HG02938 (cell line): ENCODE data around the gene BMPR1A.
"Not testable (repeated sequence)": the region's sequence is repeated elsewhere in the genome, so short reads cannot be mapped to it uniquely, and the experiment has no call there.

Experiments used
- ATAC-seq: cut with Tn5 transposase; IDR thresholded peaks from one replicate; pipeline ENCODE4 v1.9.1; 2021; ENCODE audit warnings: mild to moderate bottlenecking, moderate library complexity; ENCODE audit not compliant: unreplicated experiment

The BMPR1A gene

DNA sequence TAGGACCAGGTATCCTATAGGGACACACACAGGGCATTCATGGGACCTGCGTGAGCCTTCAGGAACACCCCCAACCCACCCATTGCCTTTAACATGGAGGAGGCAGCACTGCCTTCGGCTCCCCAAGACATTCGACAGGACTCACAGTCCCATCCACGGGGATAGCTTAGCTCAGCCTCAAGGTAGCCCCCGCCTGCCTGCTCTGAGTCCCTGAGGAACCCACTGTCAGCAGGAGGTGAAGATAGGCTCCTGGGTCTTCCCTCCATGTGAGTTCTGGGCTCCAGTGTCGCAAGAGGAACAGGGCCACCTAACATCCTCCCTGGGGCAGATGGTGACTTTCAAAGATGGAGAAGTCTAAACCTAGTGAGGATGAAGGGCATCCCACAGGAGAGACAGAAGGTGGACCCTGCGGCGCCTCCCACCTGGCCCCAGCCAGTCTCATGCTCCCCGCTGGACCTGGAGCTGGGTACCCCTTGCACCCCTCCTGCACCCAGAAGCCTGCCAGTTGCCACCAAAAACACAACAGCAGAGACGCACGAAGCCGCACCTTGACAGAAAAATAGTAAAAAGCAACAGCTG is 207.0 kb downstream of the BMPR1A start:
- no peak for ATAC-seq

GRCh38 chr10:86964061-86964846 is 207.8 kb downstream of the BMPR1A start:
- ATAC-seq: no peak

DNA sequence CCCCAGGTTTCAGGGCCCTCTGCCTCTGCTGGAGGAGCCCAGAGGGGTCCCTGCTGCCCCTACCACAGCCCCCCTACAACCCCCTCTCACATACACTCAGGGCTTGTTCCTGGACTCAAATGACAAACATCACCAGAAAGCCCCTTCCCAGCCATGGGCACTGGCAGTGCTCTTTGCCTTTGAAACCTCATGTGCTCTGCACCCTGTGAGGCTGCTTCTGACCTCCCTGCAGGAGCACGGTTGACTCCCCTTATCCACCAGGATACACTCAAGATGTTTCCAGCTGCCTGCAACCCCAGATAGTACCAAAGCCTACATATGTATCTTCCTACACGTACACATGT is 208.4 kb downstream of the BMPR1A start:
- ATAC-seq: no peak

DNA sequence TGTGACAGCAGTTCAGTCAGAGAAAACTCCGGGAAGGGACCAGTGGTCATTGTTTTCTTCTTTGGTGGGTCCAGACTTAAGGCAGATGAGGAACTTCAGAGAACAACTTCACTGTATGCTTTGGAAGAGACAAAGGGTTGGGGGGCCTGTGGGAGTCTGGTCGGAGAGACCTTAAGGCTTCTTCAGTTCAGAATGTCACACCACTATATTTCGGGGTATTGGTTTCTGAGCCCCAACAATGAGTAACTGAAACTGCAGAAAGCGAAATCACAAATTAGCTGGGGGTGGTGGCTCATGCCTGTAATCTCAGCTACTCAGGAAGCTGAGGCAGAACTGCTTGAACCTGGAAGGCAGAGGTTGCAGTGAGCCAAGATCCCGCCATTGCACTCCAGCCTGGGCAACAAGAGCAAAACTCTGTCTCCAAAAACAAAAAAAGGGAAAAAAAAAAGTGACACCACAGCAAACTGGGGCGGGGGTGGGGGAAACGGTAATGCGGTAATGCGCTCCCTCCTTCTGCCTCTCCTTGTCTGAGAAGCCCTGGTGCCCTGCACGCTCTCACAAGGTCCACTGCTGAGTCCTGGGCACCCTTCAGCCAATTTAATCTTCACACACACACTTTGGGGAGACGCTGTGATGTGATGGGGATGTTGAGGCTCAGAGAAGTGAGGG is 209.7 kb downstream of the BMPR1A start:
- ATAC-seq: no peak

DNA sequence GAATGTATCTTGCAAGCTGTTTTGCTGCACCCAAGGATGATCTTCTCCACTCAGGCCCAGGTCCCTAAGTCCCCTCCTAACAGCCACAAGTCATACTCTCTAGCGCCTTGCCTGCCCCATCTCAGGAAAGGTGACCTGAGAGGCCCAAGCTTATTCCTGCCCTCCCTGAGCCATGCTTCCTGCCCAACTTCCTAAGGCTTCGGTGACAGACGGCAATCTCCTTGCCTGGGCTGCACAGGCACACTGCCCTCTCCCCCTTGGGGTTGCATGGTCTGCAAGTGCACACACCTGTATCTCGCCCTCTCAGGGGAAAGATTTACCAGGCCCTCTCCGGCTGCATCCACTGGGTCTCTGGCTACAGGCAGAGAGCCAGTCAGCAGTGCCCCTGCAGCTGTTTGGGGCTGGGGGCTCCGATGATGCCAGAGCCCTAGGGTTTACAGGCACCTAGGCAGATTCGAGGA is 211.1 kb downstream of the BMPR1A start:
- ATAC-seq: no peak

GRCh38 chr10:86968271-86968993 is 212.0 kb downstream of the BMPR1A start, which contains the start of gene ADIRF:
ADIRF (plus strand) TSS chr10:86968482; CDS start chr10:86968545, 63 bp downstream.
- no peak for ATAC-seq

DNA sequence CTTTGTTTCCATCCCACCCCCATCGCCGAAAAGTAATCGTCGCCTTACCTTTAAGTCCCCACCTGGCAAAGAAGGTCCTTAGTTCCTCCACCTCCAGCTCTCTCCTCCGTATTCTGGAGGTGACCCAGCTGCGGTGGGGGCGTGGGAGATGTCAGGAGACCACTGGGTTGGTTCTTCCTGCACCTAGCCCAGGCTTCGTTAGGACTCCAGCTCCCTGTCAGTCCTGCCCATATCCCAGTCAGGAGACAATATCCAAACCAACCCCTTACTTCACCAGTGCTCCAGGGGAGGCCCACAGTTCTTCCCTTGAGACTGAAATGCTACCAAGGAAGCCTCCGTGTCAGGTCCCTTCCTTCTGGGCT is 212.6 kb downstream of the BMPR1A start:
- no peak for ATAC-seq

- no peak for ATAC-seq
Observed at GRCh38 chr10:86969421-86970041, 213.1 kb downstream of the BMPR1A start.

GRCh38 chr10:86970162-86970981 is 214.0 kb downstream of the BMPR1A start:
- no peak for ATAC-seq

DNA sequence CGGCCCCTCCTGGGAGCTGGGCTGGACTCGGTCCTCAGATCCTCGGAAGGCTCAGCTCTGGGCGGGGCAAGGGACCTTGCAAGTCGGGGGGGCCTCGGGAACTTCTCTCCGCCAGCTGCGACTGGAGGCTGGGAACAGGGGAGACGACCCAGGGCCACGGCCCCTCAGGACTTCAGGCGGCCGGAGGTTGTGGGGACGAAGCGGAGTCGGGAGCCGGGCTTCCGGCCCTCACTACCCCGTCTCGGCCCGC is 214.5 kb downstream of the BMPR1A start:
- no peak for ATAC-seq

DNA sequence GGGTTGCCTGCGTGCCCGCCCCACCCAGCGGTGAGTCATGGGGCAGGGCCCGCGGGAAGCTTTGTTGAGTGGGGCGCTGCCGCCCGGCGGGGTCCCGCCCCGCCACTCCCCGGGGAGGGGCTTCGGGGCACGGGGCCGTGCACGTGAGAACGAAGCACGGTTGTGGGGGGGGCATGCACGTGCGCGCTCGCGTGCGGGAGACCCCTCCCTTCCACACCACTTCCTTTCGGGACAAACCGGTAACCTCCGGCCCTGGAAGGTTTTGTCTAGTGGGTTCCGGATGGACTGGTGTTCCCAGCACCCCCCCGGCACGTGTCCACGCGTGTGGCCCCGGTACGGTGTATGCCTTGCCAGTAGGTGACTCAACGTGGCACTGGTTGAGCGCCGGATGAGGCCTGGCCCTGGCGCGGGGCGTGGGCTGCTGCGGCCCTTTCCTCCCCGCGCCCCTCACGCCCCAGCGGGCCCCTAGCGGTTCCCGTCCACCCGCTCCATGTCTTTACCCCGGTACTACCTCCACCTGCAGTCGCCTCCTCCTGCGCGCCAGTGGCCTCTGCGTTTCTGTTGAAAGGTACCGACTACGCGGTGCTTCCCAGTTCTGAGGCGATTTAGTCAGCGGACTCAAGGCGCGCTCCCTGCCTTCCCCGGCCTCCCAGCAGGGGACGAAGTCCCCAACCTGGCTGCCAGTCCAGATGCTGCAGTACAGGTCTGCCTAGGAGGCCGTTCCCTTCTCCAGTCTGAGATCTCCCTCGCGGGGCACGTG is 215.0 kb downstream of the BMPR1A start:
- ATAC-seq: peak; percentile 56

- no peak for ATAC-seq
Observed at GRCh38 chr10:86972613-86973380, 216.4 kb downstream of the BMPR1A start.

- ATAC-seq: no peak
Observed at GRCh38 chr10:86974484-86974883, 218.1 kb downstream of the BMPR1A start.

DNA sequence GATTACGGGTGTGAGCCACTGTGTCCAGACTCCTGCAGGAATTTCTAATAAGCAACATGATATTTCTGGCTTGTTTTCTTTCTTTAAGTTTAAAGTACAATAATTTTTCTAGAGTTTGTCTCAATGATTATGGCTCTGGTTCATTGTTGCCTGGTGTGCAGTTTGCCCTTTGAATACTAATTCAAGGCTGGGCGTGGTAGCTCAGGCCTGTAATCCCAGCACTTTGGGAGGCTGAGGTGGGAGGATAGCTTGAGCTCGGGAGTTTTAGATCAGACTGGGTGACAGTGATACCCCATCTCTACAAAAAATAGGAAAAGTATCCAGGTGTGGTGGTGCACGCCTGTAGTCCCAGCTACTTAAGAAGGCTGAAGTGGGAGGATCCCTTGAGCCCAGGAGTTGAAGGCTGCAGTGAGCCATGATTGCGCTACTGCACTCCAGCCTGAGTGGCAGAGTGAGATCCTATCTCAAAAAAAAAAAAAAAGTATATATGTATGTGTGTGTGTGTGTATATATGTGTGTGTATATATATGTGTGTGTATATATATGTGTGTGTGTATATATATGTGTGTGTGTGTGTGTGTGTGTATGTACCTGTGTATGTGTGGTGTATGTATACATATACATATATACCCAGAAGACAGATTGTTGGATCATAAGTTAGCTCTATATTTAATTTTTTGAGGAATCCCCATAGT is 220.1 kb downstream of the BMPR1A start:
- ATAC-seq: no peak

GRCh38 chr10:86978457-86978856 is 222.0 kb downstream of the BMPR1A start:
- not testable (repeated sequence) for ATAC-seq

DNA sequence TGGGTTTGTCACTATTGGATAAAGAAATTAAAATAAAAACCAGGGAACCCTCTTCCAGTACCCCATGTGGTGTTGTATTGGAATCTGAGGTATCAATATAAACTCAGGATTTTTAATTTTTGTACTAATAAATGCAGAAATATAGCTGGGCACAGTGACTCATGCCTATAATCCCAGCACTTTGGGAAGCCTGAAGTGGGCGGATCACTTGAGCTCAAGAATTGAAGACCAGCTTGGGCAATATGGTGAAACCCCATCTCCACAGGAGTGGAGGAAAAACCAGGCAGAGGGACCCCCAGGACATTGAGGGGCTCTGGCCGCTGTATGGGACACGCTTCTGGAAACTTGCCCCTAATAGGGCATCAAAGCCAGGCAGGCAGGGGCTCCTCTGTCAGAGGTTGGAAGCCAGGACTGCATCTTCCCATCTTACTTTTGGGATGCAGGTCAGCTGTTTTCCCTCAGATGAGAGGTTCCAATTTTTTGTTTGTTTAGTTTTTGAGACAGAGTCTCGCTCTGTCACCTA is 222.9 kb downstream of the BMPR1A start:
- ATAC-seq: no peak

GRCh38 chr10:86979977-86980448 is 223.6 kb downstream of the BMPR1A start:
- no peak for ATAC-seq

DNA sequence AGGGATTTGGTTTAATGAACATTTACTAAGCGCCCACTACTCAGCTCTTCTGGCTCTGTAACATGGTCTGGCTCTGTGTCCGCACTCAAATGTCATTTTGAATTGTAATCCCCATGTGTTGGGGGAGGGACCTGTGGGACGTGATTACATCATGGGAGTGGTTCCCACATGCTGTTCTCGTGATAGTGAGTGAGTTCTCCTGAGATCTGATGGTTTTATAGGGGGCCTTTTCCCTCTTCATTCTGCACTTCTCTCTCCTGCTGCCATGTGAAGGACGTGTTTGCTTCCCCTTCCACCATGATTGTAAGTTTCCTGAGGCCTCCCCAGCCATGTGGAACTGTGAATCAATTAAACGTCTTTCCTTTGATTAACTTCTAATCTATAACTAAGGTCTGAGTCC is 224.6 kb downstream of the BMPR1A start:
- not testable (repeated sequence) for ATAC-seq
